GM18520 (cell line): ENCODE measurements around the gene RNU2-63P.
"Not testable (repeated sequence)": the region's sequence is repeated elsewhere in the genome, so short reads cannot be mapped to it uniquely, and the experiment has no call there.

ENCODE experiments used
- ATAC-seq: cut with Tn5 transposase; IDR thresholded peaks from one replicate; pipeline ENCODE4 v1.9.1; 2021; ENCODE audit not compliant: unreplicated experiment

The RNU2-63P gene

GRCh38 chr2:88016086-88016959, at the start of gene RNU2-63P:
Gene RNU2-63P, minus strand, starts transcription at chr2:88016547.
- ATAC-seq = peak; percentile 65

- ATAC-seq = no peak
Observed at GRCh38 chr2:88061295-88061694, 44.9 kb upstream of the RNU2-63P start.

- no peak for ATAC-seq
Observed at GRCh38 chr2:88060907-88061275, 44.5 kb upstream of the RNU2-63P start.

DNA sequence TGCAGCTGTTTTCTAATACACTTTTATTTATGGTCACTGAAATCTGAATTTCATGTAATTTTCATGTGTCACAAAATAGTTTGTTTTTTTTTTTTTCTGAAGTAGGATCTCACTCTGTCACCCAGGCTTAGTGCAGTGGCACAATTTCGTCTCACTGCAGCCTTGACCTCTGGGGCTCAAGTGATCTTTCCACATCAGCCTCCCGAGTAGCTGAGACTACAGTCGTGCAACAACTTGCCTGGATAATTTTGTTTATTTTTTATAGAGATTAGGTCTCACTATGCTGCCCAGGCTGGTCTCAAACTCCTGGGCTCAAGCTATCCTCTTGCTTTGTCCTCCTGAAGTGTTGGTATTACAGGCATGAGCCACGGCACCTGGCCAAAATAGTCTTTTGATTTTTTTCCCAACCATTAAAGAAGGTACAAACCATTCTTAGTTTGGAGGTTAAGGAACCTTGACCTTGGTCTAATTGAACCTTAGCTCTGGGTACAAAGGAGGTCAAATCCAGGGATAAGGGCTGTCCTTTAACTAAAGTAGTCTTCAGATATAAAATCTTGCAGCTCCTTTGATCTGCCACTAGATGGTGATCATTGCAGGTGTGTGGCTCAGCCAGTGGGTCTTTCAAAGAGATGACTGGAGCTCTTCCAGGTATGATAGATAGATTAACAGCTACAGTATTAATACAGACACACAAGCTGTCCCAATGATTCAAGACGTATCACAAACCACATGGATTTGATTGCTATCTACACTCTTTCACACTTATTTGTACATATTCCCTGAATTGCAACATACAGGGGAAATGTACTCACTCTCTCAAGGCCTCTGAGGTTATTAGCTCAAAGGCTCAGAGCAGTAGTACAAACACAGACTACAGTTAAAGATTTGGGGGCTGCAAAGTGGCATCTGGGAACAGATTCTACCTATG, 43.9 kb upstream of the RNU2-63P start:
- ATAC-seq = peak; percentile 26

DNA sequence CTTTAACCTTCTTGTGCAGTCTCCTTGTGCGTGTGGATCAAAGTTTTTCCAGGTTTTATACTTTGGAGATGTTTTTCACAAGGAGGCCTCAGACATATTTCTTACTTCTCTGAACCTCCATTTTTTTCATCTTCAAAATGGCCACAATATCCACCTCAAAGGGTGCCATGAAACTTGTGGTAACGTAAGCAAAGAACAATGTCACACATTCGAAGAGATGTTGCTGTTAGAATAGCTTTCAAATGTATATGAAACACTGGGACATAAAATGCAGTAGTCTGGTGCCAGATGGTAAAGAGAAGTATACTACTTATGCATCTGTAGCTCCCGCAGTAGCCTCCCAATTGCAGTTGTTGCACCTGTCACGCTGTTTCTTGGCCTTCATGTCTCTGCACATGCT, 41.8 kb upstream of the RNU2-63P start:
- ATAC-seq = no peak

GRCh38 chr2:88057437-88057844, 41.1 kb upstream of the RNU2-63P start:
- ATAC-seq = no peak

DNA sequence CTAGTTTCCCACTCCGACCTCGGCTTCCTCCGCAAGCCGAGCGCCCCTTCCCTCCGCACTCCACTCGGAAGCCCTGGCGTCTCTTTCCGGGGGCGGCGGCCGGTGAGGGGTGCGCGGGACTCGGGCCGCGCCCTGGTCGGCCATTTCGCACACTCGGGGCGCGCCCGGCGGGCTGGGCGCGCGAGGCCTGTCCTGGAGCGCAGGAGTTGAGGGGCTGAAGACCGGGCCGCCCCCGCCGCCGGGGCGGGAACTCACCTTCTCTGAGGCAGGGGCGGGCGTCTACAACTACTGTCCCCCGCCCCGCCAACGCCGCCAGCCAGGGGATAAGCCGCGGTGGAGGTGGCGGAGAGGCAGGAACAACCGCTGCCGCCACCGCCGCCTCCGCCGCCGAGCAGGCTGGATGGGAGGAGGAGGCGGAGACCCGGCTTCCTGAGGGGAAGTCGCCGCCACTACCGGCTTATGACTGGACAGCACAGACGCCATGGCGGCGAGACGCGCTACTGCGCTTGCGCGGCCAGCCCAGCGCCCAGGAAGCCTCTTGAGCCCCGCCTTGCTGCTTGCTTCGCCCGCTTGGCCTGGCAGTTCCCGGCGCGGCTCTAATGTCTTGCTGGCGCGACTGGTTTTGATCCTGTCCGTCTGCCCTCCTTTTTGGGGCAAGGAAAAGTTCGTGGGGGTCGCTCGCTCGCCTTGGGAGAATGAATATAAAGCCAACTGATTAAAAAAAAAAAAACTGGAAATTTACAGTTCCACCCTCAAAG, 39.2 kb upstream of the RNU2-63P start, which contains the start of gene KRCC1:
Gene KRCC1, minus strand, starts transcription at position 413 of the 758 bp plus-strand sequence. CDS start 27,220 bp downstream, outside the sequence.
- peak; percentile 94 for ATAC-seq

DNA sequence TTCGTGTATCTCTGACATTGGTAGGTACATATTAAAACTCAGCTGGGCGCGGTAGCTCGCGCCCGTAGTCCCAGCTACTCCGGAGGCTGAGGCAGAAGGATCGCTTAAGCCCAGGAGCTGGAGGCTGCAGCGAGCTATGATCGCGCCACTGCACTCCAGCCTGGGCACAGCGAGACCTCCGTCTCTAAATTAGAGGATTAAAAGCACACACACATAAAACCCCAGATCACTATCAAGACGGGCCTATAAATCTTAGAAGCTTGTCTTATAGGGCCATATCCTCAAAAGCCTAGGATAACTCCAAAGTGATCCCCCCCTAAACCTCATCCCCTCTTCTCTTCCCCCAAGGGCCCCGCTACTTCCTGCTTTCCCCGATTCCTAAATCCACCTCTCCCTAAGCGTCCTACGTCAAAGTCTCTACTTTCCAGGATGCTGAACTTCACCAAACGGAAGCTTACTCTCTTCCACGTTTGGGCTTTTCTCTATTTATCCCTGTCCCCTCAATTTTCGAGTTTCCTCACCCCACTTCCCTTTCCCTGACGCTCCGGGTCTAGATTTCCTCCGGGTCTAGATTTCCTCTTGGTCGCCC, 38.5 kb upstream of the RNU2-63P start:
- ATAC-seq = no peak

- ATAC-seq = no peak
Observed at GRCh38 chr2:88053934-88054781, 37.8 kb upstream of the RNU2-63P start.

DNA sequence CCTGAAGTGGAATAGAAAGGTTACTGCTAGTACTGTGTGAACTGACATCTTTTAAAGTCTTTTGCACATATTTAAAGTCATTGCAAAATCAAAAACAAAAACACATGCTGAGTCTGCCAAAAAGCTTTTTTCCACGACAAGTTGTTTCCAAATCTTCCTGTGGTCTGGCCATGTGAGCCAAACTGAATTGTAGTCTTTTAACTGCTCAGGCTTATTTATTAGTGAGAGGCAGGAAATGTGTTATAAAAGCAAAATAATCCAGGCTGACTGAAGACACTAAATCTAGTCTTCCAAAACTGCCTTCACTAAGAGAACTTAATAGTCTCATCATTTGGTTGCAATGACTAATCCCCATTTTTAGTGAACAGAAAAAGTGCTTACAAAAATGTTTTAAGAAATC, 36.9 kb upstream of the RNU2-63P start:
- no peak for ATAC-seq

GRCh38 chr2:88051792-88052191, 35.4 kb upstream of the RNU2-63P start:
- no peak for ATAC-seq

GRCh38 chr2:88049622-88050021, 33.3 kb upstream of the RNU2-63P start:
- ATAC-seq = no peak

- ATAC-seq = no peak
Observed at GRCh38 chr2:88048541-88048940, 32.2 kb upstream of the RNU2-63P start.

- not testable (repeated sequence) for ATAC-seq
Observed at GRCh38 chr2:88045561-88045960, 29.2 kb upstream of the RNU2-63P start.

- no peak for ATAC-seq
Observed at GRCh38 chr2:88042476-88042875, 26.1 kb upstream of the RNU2-63P start.

DNA sequence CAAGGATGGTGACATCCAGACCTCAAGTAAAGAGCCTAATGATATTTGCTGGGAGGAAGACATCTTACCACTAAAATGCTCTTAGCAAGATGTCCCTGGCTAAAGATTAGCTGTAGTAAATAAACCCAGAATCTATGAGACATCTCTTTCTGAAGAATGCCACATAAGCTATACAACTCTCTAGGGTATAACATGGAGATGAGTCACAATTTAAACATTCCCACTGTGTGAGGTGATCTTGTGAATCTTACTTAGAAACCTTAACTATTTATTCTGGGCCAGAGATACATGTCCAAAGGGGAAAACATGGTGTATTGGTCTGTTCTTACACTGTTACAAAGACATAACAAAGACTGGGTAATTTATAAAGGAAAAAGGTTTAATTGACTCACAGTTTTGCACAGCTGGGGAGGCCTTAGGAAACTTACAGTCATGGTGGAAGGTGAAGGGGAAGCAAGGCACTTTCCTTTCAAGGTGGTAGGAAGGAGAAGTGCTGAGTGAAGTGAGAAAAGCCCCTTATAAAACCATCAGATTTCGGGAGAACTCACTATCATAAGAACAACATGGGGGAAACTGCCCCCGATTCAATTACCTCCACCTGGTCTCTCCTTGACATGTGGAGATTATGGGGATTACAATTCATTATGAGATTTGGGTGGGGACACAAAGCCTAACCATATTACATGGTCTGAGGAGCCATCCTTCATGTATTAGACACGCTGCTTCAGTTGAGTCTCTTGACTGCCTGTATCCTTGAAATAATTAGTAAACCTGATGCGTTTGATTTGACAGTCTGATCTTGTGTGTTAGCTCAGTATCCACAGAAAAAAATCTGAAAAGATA, 22.1 kb upstream of the RNU2-63P start:
- no peak for ATAC-seq

DNA sequence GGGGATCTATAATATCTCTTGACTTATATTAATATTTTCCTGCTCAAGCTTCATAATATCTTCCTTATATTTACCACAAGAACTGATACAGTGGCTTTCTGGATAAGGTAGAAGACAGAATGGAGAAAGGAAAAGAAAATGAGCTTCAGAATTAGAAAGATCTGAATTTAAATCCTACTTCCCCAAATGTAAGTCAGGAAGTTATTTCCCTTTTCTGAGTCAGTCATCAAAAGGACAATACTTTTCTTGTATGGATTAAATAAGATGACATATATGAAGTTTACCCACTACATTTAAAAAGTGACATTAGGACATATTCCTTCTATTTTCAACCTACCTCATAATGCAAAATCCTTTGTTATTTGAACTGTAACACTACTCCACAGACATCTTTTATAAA, 20.3 kb upstream of the RNU2-63P start:
- no peak for ATAC-seq

DNA sequence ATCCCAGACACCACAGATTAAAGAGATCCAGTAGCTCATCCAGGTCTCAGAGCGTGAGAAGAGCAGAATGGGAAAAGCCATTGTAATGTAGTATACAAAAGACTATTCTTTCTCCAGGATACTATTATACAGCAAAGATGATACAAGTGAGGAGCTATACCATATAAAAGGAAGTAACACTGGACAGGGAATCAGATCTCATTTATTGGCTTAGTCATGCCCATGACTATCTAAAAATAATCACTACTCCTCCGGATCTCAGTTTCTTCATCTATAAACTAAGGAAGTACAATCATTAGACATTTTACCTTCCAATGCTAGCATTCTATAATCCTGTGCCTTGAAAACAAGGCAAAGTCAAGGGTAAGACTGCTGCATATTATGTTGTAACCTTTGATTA, 19.8 kb upstream of the RNU2-63P start:
- ATAC-seq = no peak
